Activated CD4-positive, alpha-beta T cell treated with anti-CD3 and anti-CD28 coated beads, Interleukin-2, amount 50 U/mL, for 24 hours (primary cell): ENCODE measurements around the gene RPL15.

Source experiments
- DNase-seq, 2 donors: peaks; one replicate each; pipeline ENCODE4 v3.0.0-alpha.2; 2020; ENCODE audit warnings: low read depth in 1 of 2, low spot score in 1 of 2

The RPL15 gene

DNA sequence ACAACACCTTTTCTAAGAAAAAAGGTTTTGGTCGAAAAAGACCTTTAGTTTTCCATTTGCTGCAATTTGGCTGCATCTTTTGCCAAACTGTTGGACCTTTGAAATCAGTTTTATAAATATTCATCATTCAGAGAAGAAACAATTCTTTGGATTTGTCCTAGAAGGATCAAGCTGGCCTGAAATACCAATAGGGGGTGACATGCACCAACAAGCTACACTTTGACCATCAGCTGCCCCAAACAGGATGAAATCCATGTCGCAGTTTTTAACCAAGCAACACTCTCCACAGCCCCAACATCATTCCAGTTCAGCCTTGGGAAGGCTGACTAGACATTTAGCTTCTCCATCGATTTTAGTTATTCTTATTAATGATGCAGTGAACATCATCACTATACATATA lies 9.8 kb downstream of the RPL15 start:
- no peak for DNase-seq

DNA sequence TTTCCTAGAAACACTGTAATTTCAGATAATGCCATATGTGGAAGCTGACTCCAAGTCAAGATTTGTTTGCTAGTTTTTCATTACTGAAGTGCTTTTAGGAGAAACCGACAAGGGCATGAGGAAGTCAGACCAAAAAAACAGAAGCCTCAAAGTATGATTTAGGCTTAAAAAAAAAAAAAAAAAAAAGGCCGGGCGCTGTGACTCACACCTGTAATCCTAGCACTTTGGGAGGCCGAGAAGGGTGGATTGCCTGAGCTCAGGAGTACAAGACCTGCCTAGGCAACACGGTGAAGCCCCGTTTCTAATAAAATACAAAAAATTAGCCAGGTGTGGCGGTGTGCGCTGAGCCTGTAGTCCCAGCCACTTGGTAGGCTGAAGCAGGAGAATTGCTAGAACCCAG lies 11.6 kb downstream of the RPL15 start:
- no peak for DNase-seq

DNA sequence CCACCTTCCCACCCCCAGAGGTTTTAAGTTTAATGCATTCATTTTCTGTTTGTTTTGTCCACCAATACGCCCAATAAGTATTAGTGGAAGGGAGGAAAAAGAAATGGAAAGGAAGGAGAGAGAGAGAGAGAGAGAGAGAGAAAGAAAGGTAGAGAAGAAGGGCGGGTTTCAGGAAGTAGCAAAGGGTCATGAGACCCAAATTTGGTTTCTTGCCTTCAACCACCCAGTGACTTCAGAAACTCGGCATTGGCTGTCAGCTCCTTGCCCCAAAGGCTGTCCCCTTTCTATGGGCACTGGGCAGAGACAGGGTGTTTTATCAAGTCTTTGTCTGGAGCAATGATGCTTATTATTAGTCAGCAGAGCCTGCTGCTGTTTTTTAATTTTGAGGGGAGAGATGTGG lies 14.7 kb downstream of the RPL15 start:
- DNase-seq, result no peak

DNA sequence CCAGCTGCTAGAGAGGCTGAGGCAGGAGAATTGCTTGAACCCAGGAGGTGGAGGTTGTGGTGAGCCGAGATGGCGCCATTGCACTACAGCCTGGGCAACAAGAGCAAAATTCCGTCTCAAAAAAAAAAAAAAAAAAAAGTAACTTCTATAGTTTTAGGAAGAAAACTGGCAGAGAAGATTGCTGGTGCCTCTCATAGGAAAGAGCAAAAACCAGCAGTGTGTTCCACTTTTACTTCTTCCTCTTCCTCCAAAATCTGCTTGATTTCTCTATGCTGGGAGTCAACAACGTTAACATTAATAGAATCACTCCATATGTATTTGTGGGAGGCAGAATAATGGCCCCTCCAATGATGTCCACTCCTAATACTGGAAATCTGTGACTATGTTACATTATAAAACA lies 15.6 kb downstream of the RPL15 start:
- no peak for DNase-seq

DNA sequence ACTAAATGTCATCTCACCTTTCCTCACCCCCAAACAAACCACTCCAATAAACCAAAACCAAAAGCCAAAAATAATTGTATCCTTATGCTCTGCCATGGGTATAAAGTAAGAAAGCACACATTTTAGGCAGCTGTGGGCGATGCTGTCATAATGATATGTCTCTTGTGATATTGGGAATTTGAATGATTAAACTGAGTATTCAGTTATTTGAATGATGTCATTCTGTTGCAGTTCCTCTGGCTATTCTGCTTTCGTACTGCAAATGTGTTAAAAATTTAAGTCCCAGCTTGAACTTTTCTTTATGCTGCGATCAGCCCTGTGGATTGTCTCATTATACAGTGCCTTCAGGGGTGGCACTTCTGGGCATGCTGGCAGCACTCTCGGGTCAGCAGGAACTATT lies 17.3 kb downstream of the RPL15 start:
- DNase-seq, result no peak

DNA sequence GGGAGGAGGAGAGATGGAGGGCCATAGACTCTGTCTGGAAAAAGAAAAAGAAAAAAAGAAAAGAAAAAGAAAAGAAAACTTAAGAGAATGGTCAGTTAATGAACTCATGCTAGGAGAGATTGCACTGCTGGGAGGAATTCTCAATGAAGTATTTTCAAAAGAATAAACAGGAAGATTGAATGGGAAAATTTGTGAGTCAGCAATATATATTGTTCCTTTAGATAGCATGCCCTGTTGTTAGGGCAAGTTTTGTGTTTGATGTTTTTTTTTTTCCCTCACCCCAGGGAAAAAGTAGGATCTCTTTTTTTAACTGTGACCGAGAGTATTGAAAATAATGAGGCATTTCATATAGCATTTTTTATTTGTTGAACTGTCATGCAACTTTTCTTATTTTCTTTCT lies 20.4 kb downstream of the RPL15 start:
- DNase-seq, result no peak

DNA sequence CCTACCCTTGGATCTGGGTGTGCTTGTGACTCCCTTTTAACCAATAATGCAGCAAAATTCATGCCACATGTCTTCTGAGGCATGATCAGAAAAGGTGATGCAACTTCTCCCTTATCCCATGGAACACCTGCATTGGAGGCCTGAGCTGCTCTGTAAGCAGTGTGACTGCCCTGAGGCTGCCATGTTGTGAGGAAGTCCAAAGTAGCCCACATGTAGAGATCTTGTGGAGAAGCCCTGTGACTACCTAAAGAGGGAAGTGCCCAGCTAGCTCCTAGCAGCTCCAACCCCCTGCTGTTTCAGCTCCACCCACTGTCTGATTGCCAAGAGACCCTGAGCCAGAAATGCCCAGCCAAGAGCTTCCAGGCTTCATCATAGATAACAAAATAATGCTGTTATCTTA lies 21.8 kb downstream of the RPL15 start:
- DNase-seq, result no peak

DNA sequence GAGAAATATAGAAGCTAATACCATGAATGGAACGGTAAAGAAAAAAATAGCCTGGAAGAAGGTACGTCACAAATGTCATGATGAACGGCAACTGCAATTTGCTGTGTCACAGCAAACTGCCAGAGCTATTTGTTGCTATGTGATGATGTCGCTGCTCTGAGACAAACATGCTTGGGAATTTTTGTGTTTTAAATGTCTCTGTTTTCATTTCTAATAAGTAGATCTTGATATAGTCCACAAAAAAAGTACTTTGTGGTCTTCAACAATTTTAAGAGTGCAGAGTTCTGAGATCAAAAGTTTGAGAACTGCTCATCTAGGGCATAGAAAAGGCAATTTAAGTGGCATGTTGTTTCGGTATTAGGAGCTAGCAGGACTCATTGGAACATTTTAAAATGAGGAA lies 23.8 kb downstream of the RPL15 start:
- DNase-seq, result no peak

DNA sequence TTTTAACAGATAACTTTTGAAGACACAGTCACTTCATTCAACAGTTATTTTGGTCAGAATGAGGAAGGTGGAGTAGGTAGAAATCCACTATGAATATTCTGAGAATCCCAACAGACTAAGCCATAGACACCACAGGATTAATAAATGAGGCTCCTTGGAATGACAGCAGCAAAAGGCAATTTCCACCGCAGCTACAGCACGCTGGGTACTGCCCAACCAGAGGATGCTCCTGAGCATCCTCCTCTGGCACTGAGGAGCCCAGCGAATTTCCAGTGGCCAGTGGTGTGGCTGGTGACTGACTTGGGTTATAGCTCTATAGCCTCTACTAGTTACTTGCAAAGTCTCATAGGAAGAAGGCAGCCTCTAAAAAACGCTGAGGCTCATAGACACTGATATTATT lies 24.5 kb downstream of the RPL15 start:
- no peak for DNase-seq

DNA sequence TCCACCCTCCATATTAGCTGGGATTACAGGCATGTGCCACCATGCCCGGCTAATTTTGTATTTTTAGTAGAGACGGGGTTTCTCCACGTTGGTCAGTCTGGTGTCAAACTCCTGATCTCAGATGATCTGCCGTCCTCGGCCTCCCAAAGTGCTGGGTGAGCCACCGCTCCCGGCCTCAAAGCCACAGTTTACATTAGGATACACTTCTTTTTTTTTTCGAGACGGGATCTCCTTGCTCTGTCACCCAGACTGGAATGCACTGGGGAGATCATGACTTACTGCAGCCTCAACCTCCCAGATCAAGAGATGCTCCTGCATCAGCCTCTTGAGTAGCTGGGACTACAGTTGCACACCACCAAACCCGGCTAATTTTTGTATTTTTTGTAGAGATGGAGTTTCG lies 25.6 kb downstream of the RPL15 start:
- DNase-seq, result no peak

DNA sequence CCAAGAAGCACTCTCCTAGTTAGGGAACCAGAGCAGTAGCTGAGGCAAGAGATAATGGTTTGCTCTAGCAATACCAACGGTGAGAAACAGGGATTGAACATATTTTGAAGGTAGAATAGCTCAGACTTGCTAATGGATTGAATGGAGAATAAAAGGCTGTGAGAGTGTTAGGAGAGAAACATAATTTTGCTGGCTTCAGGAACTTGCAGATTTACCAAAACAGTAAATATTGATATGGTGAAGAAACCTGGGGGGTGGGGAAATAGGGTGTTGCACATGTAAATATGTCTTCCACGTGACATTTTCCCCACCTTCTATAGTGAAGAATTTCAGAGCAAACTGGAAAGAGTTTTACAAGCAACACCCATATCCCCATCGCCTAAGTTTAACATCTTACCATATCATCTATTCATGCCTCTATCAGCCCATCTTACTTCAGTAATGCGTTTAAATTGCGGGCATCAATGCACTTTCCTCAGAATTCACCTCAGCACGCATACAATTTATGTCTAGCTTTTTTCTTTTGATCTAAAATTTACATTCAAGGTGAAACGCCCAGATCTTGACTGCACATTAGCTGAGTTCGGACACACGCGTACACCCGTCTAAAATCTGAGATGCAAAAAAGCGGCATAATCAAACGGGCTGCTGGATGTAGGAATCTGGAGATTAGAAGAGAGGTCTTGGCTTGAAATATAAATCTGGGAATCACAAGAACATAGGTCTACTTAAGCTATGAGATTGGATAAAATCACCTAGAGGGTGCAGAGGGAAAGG lies 27.3 kb downstream of the RPL15 start:
- no peak for DNase-seq

DNA sequence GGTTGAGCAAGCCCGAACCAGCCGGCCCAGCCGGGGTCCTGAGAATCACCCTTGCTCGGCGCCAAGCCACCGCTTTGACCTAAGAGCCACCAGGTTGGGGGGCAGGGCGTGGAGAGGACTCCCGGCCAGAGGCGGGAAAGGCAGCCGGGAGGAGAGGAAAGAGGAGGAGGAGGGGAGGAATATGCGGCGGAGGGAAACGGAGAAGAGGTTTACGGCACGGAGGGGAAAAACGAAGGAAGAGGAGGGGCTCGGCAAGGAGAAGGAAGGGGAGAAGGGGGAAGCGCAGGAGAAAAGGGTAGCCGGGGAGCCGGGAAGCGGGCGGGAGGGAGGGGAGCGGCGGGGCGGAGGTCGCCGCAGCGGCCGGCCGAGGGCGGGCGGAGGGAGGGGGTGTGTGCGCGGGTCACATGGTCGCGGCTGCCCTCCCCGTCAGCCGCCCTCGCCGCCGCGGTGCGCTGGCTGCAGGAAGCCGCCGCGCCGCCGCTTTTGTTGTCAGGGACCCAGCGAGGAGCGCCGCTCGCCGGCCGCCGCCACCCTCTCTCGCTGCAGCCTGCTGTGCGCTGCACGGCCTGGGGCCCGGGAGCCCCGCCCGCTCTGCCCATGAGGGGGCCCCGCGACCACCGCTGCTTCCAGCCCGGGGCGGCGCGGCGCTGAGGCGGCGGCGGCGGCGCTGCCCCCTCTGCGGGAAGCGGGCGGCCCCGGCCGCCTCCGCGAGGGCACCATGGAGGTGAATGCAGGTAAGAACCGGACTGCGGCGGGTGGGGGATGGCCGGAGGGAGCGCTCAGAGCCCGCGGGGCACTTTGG lies 28.1 kb downstream of the RPL15 start, which contains the start of gene NR1D2:
Gene NR1D2, plus strand, starts transcription at position 426 of the 802 bp plus-strand sequence. Its CDS starts 293 bp downstream, at position 719.
- peak; percentile 43 to 49 for DNase-seq

DNA sequence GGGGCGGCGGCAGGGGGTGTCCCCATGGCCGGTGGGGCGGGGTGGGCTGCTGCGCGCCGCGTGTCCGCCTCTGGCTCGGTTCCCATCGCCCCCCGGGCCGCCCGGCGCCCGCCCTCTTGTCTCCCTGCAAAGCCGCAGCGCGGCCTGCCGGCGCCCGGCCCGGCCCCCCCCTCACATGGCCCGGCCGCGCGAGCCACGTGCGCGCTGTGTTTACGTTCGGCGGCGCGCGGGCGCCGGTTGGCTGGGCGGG lies 28.7 kb downstream of the RPL15 start:
- DNase-seq, result no peak

DNA sequence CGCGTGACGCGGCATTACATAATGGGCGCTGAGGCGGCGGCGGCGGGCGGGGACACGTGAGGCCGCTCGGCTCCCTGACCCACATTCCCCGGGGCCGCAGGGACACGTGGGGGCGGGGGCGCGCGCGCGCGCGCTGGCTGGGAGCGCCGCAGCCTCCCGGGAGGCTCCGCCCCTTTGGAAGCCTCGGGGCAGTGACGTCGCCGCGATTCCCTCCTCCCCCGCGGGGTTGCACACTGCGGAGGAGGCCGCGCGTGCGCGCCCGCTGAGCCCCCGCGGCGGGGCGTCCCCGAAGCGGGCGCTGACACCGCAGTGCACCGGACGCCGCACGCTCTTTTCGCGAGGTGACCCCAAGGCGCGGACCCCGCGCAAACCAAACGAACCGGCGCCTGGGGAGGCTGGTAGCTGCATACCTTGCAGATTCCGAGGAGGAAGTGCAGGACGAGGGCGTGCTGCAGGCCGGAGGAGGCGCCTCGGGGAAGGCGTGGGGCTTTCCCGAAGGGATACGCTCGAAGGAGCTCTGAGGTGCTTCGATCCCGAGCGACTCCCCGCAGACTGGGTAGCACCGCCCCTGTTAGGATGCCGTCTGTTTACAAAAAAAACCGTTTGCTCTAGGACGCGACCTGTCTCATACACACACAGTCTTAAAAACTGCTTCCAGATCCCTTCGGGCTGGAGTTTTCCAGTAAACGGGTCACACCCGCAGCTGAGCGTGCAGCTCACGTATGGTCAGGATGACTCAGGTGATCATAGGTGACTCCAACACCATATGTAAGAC lies 29.2 kb downstream of the RPL15 start:
- peak; percentile 94 to 97 for DNase-seq

DNA sequence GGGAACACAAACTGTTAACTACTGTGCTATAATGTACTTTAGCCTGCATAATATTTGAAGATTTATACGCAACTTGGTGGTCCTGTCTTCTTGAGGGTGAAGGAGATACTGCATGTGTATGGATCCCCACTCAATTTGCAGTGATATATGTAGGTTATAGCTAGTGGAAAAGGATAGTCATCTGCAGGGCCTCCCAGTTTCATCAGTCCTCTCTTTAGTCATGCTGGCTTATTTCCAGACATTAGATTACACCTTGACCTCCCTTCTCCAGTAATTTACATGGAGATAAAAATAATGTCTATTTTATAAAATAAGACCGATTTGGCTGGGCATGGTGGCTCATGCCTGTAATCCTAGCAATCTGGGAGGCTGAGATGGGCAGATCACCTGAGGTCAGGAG lies 31.8 kb downstream of the RPL15 start:
- no peak for DNase-seq

DNA sequence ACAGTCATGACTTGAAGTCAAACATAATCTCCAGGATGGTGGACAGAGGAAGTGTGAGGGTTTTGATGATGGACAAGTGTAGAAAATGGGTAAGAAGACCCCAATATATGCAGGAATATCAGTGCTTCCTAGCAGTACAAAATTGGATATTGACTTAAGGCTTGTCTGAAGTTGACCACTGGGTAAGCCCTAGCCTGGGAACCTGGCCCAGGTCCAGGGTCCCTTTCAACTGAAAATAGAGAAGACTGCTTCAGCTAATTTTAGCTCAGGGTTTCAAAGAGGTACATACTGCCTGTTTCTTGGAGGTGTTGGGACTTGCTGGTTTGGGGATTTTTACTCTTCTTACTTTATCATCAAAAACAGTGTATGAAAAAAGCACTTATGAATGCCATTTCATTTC lies 32.9 kb downstream of the RPL15 start:
- DNase-seq, result no peak

DNA sequence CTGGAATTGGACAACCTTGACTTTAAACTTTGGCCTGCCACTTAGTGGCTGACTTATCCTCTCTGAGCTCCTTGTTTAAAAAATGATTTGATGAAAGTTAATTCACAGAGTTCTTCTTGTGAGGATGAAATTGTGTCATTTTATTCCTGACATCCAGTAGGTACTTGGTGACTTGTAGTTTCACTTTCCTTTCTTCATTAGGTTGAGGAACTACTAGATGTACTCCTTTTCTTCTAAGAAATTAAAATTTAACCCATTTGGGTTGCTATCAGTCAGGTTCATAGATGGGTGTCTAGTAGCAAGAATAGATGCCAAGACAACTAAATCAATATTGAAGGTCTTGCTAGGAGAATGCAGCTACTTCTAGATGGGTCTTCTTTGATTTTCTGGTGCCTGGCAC lies 33.4 kb downstream of the RPL15 start:
- DNase-seq, result no peak

DNA sequence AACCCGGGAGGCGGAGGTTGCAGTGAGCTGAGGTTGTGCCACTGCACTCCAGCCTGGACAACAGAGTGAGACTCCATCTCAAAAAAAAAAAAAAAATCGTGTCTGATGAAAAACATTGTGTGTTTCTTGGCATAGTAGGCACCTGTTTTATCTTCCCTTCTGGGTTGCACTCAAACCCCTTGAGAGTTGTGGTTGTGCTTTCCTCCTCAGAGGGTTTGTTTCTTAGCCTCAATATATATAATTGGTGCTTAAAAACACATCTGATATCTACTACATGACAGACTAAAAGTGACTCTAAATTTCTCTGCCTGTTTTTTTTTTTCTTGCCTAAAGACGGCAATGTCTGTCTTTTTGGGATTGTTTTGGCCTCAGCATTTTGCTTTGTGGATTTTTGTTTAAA lies 35.7 kb downstream of the RPL15 start:
- DNase-seq, result no peak

DNA sequence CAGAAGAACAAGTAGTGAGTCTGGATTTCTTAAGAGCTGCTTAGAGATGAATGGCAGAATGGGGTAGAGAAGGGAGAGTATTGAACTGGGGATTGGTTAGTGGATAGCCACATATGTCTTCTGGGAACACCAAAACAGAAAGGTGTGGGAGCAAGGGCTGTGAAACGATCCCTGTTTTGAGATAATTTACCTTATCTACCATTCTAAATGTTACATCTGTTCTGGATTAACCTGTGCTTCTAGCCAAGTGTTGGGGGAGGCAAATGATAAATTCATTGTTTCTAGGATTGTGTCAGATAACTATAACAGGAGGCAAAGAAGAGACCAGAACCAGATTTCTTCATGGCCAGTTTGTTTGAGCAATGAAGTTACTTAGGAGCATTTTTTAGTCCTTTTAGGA lies 36.6 kb downstream of the RPL15 start:
- DNase-seq, result no peak

DNA sequence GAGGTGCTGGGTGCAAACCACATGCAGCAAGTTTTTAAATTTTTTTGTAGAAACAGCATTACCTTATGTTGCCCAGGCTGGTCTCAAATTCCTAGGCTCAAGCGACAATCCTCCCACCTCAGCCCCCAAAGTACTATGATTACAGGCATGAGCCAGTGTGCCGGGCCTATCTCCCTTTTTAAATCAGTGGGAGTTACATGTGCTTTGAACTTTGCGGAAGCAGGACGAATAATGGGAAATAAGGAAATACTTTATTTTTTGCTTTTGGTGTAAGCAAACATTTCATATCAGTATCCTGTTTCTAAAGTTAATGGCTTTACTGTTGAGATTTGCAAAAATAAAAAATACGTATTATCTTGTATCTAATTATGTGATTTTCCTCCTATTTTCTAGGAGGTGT lies 37.2 kb downstream of the RPL15 start:
- DNase-seq, result no peak

DNA sequence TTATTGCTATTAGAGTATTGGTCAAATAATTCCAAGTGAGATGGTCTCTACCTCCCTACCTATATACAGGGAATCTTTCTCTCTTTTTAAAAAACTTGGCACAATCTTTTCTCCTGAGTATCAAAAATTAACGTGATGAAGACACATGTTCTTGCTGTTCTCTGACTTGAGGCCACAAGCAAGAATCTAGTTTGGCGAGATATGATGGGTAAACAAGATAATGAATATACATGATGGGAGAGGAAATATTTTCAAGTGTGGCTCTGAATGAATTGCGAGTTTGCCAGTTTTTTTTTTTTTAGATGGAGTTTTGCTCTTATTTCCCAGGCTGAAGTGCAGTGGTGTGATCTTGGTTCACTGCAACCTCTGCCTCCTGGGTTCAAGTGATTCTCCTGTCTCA lies 39.8 kb downstream of the RPL15 start:
- no peak for DNase-seq
